Measurements from ENCODE around the gene HMOX2. TPM values are rescaled to one million over a fixed set of nuclear protein-coding genes. Genes with fewer than 3 reads are reported as not detected.
A peak's percentile ranks its signal among the peaks of the same experiment; 100 is the strongest.

Gene HMOX2
- total RNA-seq, 4 donors from 2014 or later = 21.7 to 30.0 (median 28.4) TPM

GRCh38 chr16:4510747-4511426 is 34.7 kb downstream of the HMOX2 start:
- no peak for DNase-seq
- H3K4me1 ChIP-seq = peaks cover 6 to 31% of the 10 kb centered on the region in 2 donors
- H3K36me3 ChIP-seq = peaks cover 0 to 67% of the 10 kb centered on the region in 2 donors
- no peak overlapping the region for H3K4me3 ChIP-seq
- H3K27me3 ChIP-seq = no peaks in the 10 kb centered on the region
- no peaks in the 10 kb centered on the region for H3K9me3 ChIP-seq
- intact Hi-C loops (cut with DNase I; ENCODE audit: low total_unique reads) (no loop called here), in situ Hi-C loops (cut with MboI; ENCODE audit: low sequenced_read_pairs in 4 of 4) (loop anchor here in 1 of 4 donors (25.0 kb wide), 1 partner anchor 101 kb away; the partner anchor contains the start of genes MGRN1 and UBALD1)
- H3K27ac ChIP-seq = peak overlapping the region in 1 of 4 donors; percentile 15
- TF ChIP-seq CTCF (IDR thresholded peaks at IDR 0.05 in 4 of 5, conservative IDR thresholded peaks at IDR 0.05 in 1 of 5) = no peak
- TF ChIP-seq POLR2A (IDR thresholded peaks at IDR 0.05) = no peak
- ATAC-seq = no peak

DNA sequence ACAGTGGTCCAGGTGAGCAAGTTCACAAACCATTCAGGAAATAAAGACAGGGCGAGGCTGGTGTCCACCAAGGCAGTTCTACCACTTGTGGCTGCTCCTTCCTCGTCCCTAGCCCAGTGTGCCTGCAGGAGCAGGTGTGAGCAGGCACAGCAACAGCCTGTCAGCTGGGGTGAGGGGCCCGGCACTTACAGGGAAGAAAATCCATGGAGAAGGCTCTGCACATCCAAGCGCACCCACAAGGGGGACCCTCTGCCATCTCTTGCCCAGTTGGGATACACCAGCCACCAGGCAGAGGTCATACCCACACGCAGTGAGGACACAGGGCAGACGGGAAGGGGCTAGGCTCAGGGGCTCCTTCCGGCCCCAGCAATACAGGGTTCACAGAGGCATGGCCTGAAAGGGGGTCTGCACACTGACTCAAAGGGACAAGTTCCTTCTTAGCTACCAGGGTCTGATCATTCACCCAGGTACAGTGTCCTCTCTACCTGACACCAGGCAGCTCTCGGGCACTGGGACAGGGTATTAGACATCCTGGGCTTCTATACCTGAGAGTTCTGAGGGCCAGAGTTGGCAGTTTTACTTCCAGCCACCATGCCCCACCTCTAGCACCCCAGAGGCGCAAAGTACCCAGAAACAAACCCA is 35.4 kb downstream of the HMOX2 start:
- intact Hi-C loops (cut with DNase I; ENCODE audit: low total_unique reads) = no loop called here
- no peaks in the 10 kb centered on the region for H3K9me3 ChIP-seq
- in situ Hi-C loops (cut with MboI; ENCODE audit: low sequenced_read_pairs in 4 of 4) = loop anchor here in 1 of 4 donors (25.0 kb wide), 1 partner anchor 101 kb away; the partner anchor contains the start of genes MGRN1 and UBALD1
- no peak for TF ChIP-seq POLR2A (IDR thresholded peaks at IDR 0.05)
- TF ChIP-seq CTCF (IDR thresholded peaks at IDR 0.05 in 4 of 5, conservative IDR thresholded peaks at IDR 0.05 in 1 of 5) = peak in 4 of 5 experiments; percentile 33 to 47 (median 44)
- no peaks in the 10 kb centered on the region for H3K27me3 ChIP-seq
- H3K27ac ChIP-seq = peak overlapping the region in 2 of 4 donors; percentile 15 to 41
- H3K4me1 ChIP-seq = peaks cover 6 to 32% of the 10 kb centered on the region in 2 donors
- peak in 1 of 2 donors; percentile 37 for ATAC-seq
- H3K4me3 ChIP-seq = no peak overlapping the region
- no peak for DNase-seq
- H3K36me3 ChIP-seq = peaks cover 0 to 67% of the 10 kb centered on the region in 2 donors

DNA sequence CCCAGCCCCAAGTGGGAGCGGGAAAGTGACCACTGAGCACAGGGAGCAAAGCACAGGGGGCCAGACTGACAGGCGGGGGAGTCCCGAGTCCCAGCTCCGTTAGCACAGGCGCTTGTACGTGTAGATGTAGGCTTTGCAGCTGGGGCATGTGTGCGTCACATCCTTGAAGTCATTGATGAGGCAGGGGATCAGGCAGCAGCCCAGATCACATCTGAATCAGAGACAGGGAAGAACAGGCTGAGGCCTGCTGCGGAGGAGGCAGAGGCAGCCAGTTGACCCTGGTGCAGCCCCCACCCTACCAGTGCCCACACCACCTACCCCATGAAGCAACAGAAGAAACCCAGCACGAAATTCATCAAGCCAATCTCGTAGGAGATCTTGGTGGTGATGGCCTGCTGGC is 36.3 kb downstream of the HMOX2 start:
- intact Hi-C loops (cut with DNase I; ENCODE audit: low total_unique reads) = no loop called here
- Histone ChIP-seq H3K4me1 (peaks cover 6 to 36% of the 10 kb centered on the region in 2 donors), H3K9me3 (no peaks in the 10 kb centered on the region), H3K27ac (no peak overlapping the region), H3K4me3 (no peak overlapping the region), H3K27me3 (no peaks in the 10 kb centered on the region), H3K36me3 (peaks cover 0 to 59% of the 10 kb centered on the region in 2 donors)
- TF ChIP-seq CTCF (IDR thresholded peaks at IDR 0.05 in 4 of 5, conservative IDR thresholded peaks at IDR 0.05 in 1 of 5) (no peak), POLR2A (IDR thresholded peaks at IDR 0.05) (no peak)
- DNase-seq (no peak), ATAC-seq (no peak)
- in situ Hi-C loops (cut with MboI; ENCODE audit: low sequenced_read_pairs in 4 of 4) = loop anchor here in 1 of 4 donors (25.0 kb wide), 1 partner anchor 100 kb away; the partner anchor contains the start of genes MGRN1 and UBALD1

DNA sequence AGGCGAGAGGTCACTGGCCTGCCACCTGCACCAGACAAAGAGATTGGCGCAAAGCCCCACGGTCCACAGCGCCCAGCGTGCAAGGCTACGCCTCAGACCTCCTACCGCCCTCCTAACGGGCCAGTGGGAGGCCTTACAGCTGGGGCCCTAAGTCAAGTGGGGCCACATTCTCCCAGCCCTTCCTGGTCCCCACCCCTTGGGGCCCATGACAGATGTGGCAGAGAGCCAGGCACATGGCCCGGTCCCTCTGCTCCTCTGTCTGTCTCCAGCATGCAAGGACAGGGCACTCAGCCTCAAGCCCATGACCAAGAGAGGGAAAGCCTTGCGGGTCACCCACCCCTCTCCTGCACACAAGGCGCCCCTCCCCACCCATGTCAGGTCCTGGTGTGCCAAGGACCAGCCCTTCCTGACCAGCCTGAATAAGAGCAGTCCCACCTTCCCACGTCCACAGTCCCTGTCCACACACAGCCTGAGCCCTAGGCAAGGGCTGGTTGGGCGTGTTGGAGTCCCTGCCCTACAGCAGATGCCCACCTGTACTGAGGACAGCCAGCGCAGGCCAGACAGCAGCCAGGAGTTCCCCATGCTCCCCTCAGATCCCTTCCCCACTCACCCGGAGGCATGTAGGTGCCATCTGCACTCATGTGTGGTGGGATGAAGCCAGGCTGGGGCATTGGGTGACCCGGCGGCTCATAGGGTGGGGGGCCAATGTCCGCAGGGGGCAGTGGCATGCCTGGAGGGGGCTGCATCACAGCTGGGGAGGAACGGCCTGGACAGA is 37.1 kb downstream of the HMOX2 start:
- Histone ChIP-seq H3K9me3 (no peaks in the 10 kb centered on the region), H3K27ac (no peak overlapping the region), H3K27me3 (no peaks in the 10 kb centered on the region), H3K4me1 (peaks cover 6 to 36% of the 10 kb centered on the region in 2 donors), H3K4me3 (no peak overlapping the region), H3K36me3 (peaks cover 0 to 51% of the 10 kb centered on the region in 2 donors)
- TF ChIP-seq POLR2A (IDR thresholded peaks at IDR 0.05) = no peak
- no peak for TF ChIP-seq CTCF (IDR thresholded peaks at IDR 0.05 in 4 of 5, conservative IDR thresholded peaks at IDR 0.05 in 1 of 5)
- intact Hi-C loops (cut with DNase I; ENCODE audit: low total_unique reads) = no loop called here
- in situ Hi-C loops (cut with MboI; ENCODE audit: low sequenced_read_pairs in 4 of 4) = loop anchor here in 1 of 4 donors (25.0 kb wide), 1 partner anchor 99 kb away; the partner anchor contains the start of genes MGRN1 and UBALD1
- ATAC-seq (no peak), DNase-seq (no peak)
